Mesothelial cell of epicardium (in vitro differentiated cells): ENCODE results near the gene TEX26. TPM values are rescaled to one million over a fixed set of nuclear protein-coding genes. Genes with fewer than 3 reads are reported as not detected.

Source experiments
- DNase-seq, 2 experiments: peaks; one replicate each; pipeline ENCODE4 v3.0.0; 2021; ENCODE audit warnings: low spot score in 2 of 2; ENCODE audit not compliant: unreplicated experiment in 2 of 2
- H3K27ac Mint-ChIP-seq: 2 replicates; pipeline ENCODE4 v1.8.0; 2021; ENCODE audit warnings: mixed read lengths
- H3K27me3 Mint-ChIP-seq: 2 replicates; pipeline ENCODE4 v1.8.0; 2021; ENCODE audit warnings: low read depth, mixed read lengths
- H3K36me3 Mint-ChIP-seq: 2 replicates; pipeline ENCODE4 v1.8.0; 2021; ENCODE audit warnings: mixed read lengths
- H3K4me1 Mint-ChIP-seq: 2 replicates; pipeline ENCODE4 v1.8.0; 2021; ENCODE audit warnings: mixed read lengths
- H3K4me3 Mint-ChIP-seq: 2 replicates; pipeline ENCODE4 v1.8.0; 2021; ENCODE audit warnings: mild to moderate bottlenecking, moderate library complexity, mixed read lengths
- H3K9me3 Mint-ChIP-seq: 2 replicates; pipeline ENCODE4 v1.8.0; 2021; ENCODE audit warnings: mixed read lengths
- CTCF ChIP-seq: fragments of 200-600 bp; sonication (generic); IDR thresholded peaks from one replicate; pipeline ENCODE4 v1.5.0; 2021; ENCODE audit warnings: antibody characterized with exemption; ENCODE audit not compliant: unreplicated experiment
- total RNA-seq: library from RNA; stranded (reverse); gene quantifications from 3 replicates; pipeline ENCODE4 v1.2.1, GENCODE V29; 2021

Gene TEX26
- total RNA-seq, 1 donor from 2014 or later: not detected

DNA sequence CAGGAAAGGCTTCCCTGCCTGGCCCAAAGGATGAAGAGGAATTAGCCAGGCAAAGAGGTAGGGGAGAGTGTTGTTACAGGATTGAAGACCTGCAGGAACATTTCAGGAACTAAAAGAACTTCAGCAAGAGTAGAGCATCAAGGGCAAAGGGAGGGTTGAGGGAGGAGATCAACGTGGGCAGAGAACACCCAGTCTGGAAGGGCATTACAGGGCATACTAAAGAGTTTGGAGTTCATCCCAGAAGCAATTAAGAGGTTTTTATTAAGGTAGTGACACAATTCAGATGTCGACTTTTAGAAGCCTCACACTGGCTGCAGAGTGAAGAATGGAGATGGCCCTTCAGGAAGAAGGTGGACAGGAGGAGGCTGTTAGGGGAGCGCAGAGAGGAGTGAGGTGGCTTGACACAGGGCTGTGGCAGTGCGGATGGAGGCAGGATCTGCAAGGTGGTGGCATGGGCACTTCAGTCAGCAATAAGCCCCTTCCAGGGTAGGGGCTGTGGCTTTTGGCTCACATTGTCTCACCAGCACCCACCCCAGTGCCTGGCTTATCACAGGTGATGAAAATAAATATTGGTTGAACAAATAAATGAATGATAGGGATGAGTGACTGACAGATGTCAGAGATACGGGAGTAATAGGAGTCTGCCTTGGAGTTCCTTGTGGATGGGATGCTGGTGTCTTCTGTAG lies 24.9 kb downstream of the TEX26 start:
- Mint-ChIP-seq H3K4me3 (no peak overlapping the region), H3K27ac (no peak overlapping the region), H3K27me3 (no peaks in the 10 kb centered on the region), H3K36me3 (peaks cover 4% of the 10 kb centered on the region), H3K4me1 (no peaks in the 10 kb centered on the region), H3K9me3 (peaks cover 29% of the 10 kb centered on the region)
- DNase-seq: no peak
- no peak for TF ChIP-seq CTCF

DNA sequence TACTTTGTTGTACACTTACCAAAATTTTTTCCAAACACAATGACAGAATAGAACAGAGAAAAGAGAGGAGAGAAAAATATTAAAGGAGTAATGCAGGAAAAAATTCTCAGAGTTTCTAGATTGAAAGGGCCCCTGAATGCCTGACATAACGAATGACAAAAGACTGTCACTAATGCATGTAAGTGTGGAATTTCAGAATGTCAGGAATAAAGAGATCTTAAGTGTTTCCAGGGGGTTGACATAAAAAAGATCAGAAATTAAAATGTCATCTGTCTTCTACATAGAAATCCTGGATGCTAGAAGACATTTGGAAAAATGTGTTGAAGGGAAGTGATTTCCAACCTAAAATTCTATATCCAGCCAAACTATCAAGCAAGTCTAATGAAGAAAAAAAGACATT lies 27.2 kb downstream of the TEX26 start:
- Mint-ChIP-seq H3K9me3 (peaks cover 29% of the 10 kb centered on the region), H3K27me3 (no peaks in the 10 kb centered on the region), H3K27ac (no peak overlapping the region), H3K4me3 (no peak overlapping the region), H3K36me3 (peaks cover 4% of the 10 kb centered on the region), H3K4me1 (peaks cover 7% of the 10 kb centered on the region)
- DNase-seq: no peak
- no peak for TF ChIP-seq CTCF

DNA sequence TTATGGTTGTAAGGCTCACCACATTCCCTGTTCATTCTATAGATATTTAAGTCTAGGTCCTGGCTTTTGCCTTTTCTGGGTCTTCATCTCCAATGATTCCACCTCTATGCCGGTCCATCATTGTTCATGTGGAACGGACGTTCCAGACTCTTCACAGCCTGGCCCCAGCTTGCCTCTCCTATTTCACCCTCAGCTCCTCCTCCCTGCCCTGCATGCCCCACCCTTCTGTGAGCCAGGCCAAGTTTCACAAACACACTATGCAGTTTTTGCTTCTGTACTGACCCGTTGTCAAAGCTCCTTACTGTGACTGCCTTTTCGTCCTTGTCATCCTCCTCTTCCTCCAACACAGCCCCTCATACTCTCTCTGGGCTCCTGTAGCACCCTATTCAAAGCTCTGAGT lies 31.3 kb downstream of the TEX26 start:
- peak overlapping the region; percentile 7 for H3K27ac Mint-ChIP-seq
- H3K36me3 Mint-ChIP-seq: peaks cover 4% of the 10 kb centered on the region
- DNase-seq: no peak

DNA sequence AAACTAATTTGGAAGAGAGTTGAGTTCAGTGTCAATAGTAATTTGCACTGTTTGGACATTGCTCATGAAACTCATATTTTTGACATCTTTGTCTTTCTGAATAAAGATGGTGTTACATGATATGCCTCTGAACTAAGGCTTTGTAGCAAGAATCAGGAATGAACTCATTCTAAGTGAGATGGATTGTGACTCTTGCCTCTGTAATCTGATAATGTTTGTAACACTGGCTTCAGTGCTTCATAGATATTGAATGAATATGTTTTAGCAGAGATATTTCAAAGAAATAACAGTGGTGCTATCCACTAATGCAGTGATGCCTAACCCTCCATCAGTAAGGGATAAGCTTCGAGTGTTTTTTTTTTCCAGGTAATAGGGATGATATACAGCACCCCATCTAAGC lies 32.9 kb downstream of the TEX26 start:
- no peak overlapping the region for H3K4me3 Mint-ChIP-seq
- H3K36me3 Mint-ChIP-seq: no peaks in the 10 kb centered on the region
- H3K27ac Mint-ChIP-seq: no peak overlapping the region
- peaks cover 17% of the 10 kb centered on the region for H3K9me3 Mint-ChIP-seq
- H3K27me3 Mint-ChIP-seq: no peaks in the 10 kb centered on the region
- DNase-seq: no peak
- peaks cover 31% of the 10 kb centered on the region for H3K4me1 Mint-ChIP-seq
- TF ChIP-seq CTCF: no peak

More for the DNA sequence above, 31.3 kb downstream of the TEX26 start:
- TF ChIP-seq CTCF: no peak
- Mint-ChIP-seq H3K4me1 (peaks cover 18% of the 10 kb centered on the region), H3K4me3 (no peak overlapping the region), H3K9me3 (peaks cover 29% of the 10 kb centered on the region), H3K27me3 (no peaks in the 10 kb centered on the region)

GRCh38 chr13:30966101-30966500 lies 33.6 kb downstream of the TEX26 start:
- no peaks in the 10 kb centered on the region for H3K27me3 Mint-ChIP-seq
- H3K27ac Mint-ChIP-seq: no peak overlapping the region
- H3K4me1 Mint-ChIP-seq: peaks cover 37% of the 10 kb centered on the region
- no peaks in the 10 kb centered on the region for H3K36me3 Mint-ChIP-seq
- no peak for TF ChIP-seq CTCF
- peaks cover 11% of the 10 kb centered on the region for H3K9me3 Mint-ChIP-seq
- DNase-seq: no peak
- H3K4me3 Mint-ChIP-seq: no peak overlapping the region
